ENCODE data around the gene FRRS1L. TPM values are rescaled to one million over a fixed set of nuclear protein-coding genes. Genes with fewer than 3 reads are reported as not detected.

Gene FRRS1L
- total RNA-seq, 2 donors from 2014 or later: not detected

DNA sequence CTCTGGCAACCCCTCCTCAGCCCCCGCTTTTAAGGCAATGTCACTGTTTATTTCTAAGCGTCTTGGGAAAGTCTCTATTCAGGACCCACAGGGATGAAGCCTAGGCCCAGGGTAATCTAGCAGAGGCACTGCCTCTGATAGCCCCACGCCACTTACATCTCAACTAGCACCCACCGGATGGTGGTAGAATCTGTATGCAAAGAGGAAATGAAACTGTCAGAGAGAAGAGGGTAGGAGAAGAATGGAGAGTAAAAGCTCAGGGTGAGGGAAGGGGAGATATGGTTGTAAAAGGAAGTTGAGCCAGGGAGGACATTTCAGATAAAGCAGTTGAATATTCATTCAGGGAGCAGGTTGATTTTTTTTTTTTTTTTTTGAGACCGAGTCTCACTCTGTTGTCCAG, 3.0 kb downstream of the FRRS1L start:
- H3K4me1 Mint-ChIP-seq (ENCODE audit: low read depth): peaks cover 11% of the 10 kb centered on the region
- no peak overlapping the region for H3K4me3 Mint-ChIP-seq
- no peak for ATAC-seq (replicated peaks in 1 of 2)
- H3K27me3 Mint-ChIP-seq (ENCODE audit: low read depth): peaks cover 63% of the 10 kb centered on the region
- DNase-seq: no peak
- H3K9me3 Mint-ChIP-seq: no peaks in the 10 kb centered on the region
- H3K27ac Mint-ChIP-seq: no peak overlapping the region
- peaks cover 0 to 6% of the 10 kb centered on the region in 2 donors for H3K36me3 Mint-ChIP-seq (ENCODE audit: insufficient read depth in 2 of 2)

DNA sequence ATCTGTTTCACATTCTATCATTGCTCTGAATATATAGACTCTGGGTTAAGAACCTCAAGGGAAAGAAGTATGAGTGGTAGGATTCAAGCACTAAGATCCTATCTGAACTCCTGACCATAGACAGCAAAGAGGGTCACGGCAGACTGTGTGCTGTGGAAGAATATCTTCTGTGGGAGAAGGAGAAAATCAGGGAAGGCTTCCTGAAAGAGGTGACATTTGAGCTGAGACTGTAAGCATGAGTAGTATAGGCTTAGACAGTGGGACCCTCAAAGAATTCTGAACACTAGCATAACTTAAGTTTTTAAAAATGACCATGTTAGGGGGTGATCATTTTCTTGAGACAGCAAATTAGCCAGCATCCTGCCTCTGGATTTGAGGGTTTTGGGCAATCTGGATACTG, 3.9 kb downstream of the FRRS1L start:
- peaks cover 11% of the 10 kb centered on the region for H3K4me1 Mint-ChIP-seq (ENCODE audit: low read depth)
- peaks cover 65% of the 10 kb centered on the region for H3K27me3 Mint-ChIP-seq (ENCODE audit: low read depth)
- ATAC-seq (replicated peaks in 1 of 2): no peak
- no peak overlapping the region for H3K4me3 Mint-ChIP-seq
- H3K36me3 Mint-ChIP-seq (ENCODE audit: insufficient read depth in 2 of 2): peaks cover 0 to 6% of the 10 kb centered on the region in 2 donors
- no peak for DNase-seq
- no peaks in the 10 kb centered on the region for H3K9me3 Mint-ChIP-seq
- H3K27ac Mint-ChIP-seq: no peak overlapping the region

GRCh38 chr9:109162677-109163076, 4.4 kb downstream of the FRRS1L start:
- H3K27me3 Mint-ChIP-seq (ENCODE audit: low read depth): peaks cover 64% of the 10 kb centered on the region
- H3K9me3 Mint-ChIP-seq: no peaks in the 10 kb centered on the region

GRCh38 chr9:109161471-109161870, 5.6 kb downstream of the FRRS1L start:
- DNase-seq (no peak), ATAC-seq (replicated peaks in 1 of 2) (no peak)
- no peaks in the 10 kb centered on the region for H3K4me1 Mint-ChIP-seq (ENCODE audit: low read depth)
- peaks cover 63% of the 10 kb centered on the region for H3K27me3 Mint-ChIP-seq (ENCODE audit: low read depth)
- no peak overlapping the region for H3K4me3 Mint-ChIP-seq
- no peaks in the 10 kb centered on the region for H3K9me3 Mint-ChIP-seq
- H3K27ac Mint-ChIP-seq: no peak overlapping the region
- H3K36me3 Mint-ChIP-seq (ENCODE audit: insufficient read depth in 2 of 2): peaks cover 0 to 5% of the 10 kb centered on the region in 2 donors

More at GRCh38 chr9:109162677-109163076, 4.4 kb downstream of the FRRS1L start:
- peaks cover 6% of the 10 kb centered on the region for H3K4me1 Mint-ChIP-seq (ENCODE audit: low read depth)
- no peak overlapping the region for H3K27ac Mint-ChIP-seq
- ATAC-seq (replicated peaks in 1 of 2) (no peak), DNase-seq (no peak)
- H3K4me3 Mint-ChIP-seq: no peak overlapping the region
- H3K36me3 Mint-ChIP-seq (ENCODE audit: insufficient read depth in 2 of 2): peaks cover 0 to 6% of the 10 kb centered on the region in 2 donors

- Mint-ChIP-seq H3K36me3 (ENCODE audit: insufficient read depth in 2 of 2) (no peaks in the 10 kb centered on the region), H3K4me1 (ENCODE audit: low read depth) (no peaks in the 10 kb centered on the region), H3K27ac (no peak overlapping the region), H3K9me3 (no peaks in the 10 kb centered on the region), H3K4me3 (no peak overlapping the region), H3K27me3 (ENCODE audit: low read depth) (peaks cover 45% of the 10 kb centered on the region)
- ATAC-seq (replicated peaks in 1 of 2) (no peak), DNase-seq (no peak)
Observed at GRCh38 chr9:109159583-109159982, 7.5 kb downstream of the FRRS1L start.

- peaks cover 36% of the 10 kb centered on the region for H3K27me3 Mint-ChIP-seq (ENCODE audit: low read depth)
- no peak for DNase-seq
- no peak for ATAC-seq (replicated peaks in 1 of 2)
- H3K4me1 Mint-ChIP-seq (ENCODE audit: low read depth): no peaks in the 10 kb centered on the region
- peaks cover 1 to 2% of the 10 kb centered on the region in 2 donors for H3K36me3 Mint-ChIP-seq (ENCODE audit: insufficient read depth in 2 of 2)
- no peak overlapping the region for H3K27ac Mint-ChIP-seq
- H3K9me3 Mint-ChIP-seq: peaks cover 2 to 4% of the 10 kb centered on the region in 2 donors
- H3K4me3 Mint-ChIP-seq: no peak overlapping the region
Observed at GRCh38 chr9:109158651-109159050, 8.4 kb downstream of the FRRS1L start.

DNA sequence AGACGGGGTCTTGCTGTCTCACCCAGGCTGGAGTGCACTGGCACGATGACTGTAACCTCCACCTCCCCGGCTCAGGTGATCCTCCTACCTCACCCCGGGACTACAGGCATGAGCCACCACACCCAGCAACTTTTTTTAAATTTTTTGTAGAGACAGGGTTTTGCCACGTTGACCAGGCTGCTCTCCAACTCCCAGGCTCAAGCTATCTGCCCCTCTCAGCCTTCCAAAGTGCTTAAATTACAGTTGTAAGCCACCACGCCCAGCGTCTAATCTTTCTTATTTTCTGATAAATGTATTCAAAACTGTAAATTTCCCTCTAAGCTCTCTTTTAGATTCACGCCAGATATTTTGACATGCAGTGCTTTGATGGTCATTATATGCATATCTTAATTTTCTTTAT, 10.3 kb downstream of the FRRS1L start:
- Mint-ChIP-seq H3K9me3 (peaks cover 2 to 4% of the 10 kb centered on the region in 2 donors), H3K4me1 (ENCODE audit: low read depth) (no peaks in the 10 kb centered on the region), H3K36me3 (ENCODE audit: insufficient read depth in 2 of 2) (peaks cover 2% of the 10 kb centered on the region in 2 donors), H3K4me3 (no peak overlapping the region), H3K27me3 (ENCODE audit: low read depth) (peaks cover 23% of the 10 kb centered on the region), H3K27ac (no peak overlapping the region)
- no peak for DNase-seq
- no peak for ATAC-seq (replicated peaks in 1 of 2)

GRCh38 chr9:109150925-109151545, 16.0 kb downstream of the FRRS1L start:
- DNase-seq: no peak
- ATAC-seq (replicated peaks in 1 of 2): no peak
- Mint-ChIP-seq H3K27me3 (ENCODE audit: low read depth) (peaks cover 7% of the 10 kb centered on the region), H3K27ac (no peak overlapping the region), H3K9me3 (peaks cover 2 to 4% of the 10 kb centered on the region in 2 donors), H3K36me3 (ENCODE audit: insufficient read depth in 2 of 2) (peaks cover 2% of the 10 kb centered on the region in 2 donors), H3K4me3 (no peak overlapping the region), H3K4me1 (ENCODE audit: low read depth) (no peaks in the 10 kb centered on the region)

GRCh38 chr9:109149722-109150121, 17.3 kb downstream of the FRRS1L start:
- Mint-ChIP-seq H3K36me3 (ENCODE audit: insufficient read depth in 2 of 2) (peaks cover 2% of the 10 kb centered on the region in 2 donors), H3K27ac (no peak overlapping the region), H3K4me3 (no peak overlapping the region), H3K9me3 (peaks cover 2 to 4% of the 10 kb centered on the region in 2 donors), H3K27me3 (ENCODE audit: low read depth) (peaks cover 7% of the 10 kb centered on the region), H3K4me1 (ENCODE audit: low read depth) (no peaks in the 10 kb centered on the region)
- ATAC-seq (replicated peaks in 1 of 2) (no peak), DNase-seq (no peak)

DNA sequence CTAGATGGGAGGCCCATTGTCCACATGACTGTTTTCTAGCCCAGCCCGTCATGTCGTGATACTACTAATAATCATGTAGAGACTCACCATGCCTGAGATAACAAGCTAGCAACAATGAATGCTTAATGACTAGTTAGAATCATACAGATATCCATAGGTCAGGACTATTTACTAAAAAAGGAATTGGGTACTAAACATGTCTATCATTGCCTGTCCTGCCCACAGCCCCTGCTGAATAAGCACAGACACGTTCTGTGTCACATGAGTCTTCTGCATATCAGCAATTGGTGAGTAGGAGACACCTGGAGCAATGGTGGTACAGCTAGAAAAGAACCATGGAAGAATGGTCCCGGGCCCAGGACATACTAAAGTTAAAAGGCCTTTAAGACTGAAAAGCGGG, 18.0 kb downstream of the FRRS1L start:
- no peak for ATAC-seq (replicated peaks in 1 of 2)
- Mint-ChIP-seq H3K27me3 (ENCODE audit: low read depth) (peaks cover 7% of the 10 kb centered on the region), H3K36me3 (ENCODE audit: insufficient read depth in 2 of 2) (peaks cover under 1 to 2% of the 10 kb centered on the region in 2 donors), H3K4me1 (ENCODE audit: low read depth) (peaks cover under 1% of the 10 kb centered on the region), H3K27ac (no peak overlapping the region), H3K4me3 (no peak overlapping the region), H3K9me3 (peaks cover under 1 to 2% of the 10 kb centered on the region in 2 donors)
- no peak for DNase-seq

DNA sequence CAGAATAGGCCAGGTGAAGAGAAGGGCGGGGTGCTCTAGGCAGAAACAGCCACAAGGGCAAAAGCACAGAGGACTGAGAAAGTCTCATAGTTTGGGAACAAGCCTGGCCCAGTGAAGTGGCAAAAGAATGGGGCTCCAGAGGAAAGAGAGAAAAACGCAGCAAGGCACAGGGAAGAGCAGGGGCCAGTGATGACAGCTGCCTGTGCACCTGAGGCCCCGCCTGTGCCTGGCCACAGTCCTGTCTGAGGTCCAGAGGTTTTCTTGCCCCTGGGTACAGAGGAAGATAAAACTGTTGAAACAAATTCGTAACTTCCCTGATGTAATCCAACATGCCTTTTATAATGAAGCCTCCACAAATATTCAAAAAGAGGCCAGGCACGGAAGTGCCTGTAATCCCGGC, 22.0 kb downstream of the FRRS1L start:
- peaks cover 5% of the 10 kb centered on the region for H3K4me1 Mint-ChIP-seq (ENCODE audit: low read depth)
- no peak for ATAC-seq (replicated peaks in 1 of 2)
- DNase-seq: no peak
- no peak overlapping the region for H3K4me3 Mint-ChIP-seq
- no peaks in the 10 kb centered on the region for H3K9me3 Mint-ChIP-seq
- H3K27me3 Mint-ChIP-seq (ENCODE audit: low read depth): peaks cover 7% of the 10 kb centered on the region
- H3K36me3 Mint-ChIP-seq (ENCODE audit: insufficient read depth in 2 of 2): no peaks in the 10 kb centered on the region
- no peak overlapping the region for H3K27ac Mint-ChIP-seq

DNA sequence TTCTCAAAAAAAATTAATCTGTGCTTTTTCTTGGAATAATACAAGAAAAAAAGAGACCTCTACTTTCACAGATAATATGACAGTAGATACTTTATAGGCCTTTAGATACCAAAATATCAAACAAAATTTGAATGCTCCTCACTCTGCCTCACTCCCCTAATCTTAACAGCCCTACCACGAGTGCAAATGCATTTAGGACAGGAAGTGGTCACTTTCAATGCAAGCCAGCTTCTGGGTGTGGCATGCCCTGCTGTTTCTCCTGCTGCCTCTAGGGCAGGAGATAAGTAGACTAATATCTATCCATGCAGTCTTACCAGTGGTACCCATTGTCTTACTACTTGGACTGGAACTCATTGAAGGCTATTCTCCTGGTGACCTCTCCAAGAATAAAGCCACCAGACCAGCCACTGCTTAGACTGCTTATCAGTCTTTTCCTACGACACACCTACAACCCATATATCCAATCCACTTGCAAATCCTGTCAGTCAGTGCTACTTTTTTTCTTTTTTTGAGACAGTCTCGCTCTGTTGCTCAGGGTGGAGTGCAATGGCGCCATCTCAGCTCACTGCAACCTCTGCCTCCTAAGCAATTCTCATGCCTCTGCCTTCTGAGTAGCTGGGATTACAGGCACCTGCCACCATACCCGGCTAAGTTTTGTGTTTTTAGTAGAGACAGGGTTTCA, 23.0 kb downstream of the FRRS1L start:
- H3K4me1 Mint-ChIP-seq (ENCODE audit: low read depth): peaks cover 5% of the 10 kb centered on the region
- H3K4me3 Mint-ChIP-seq: no peak overlapping the region
- H3K27ac Mint-ChIP-seq: no peak overlapping the region
- DNase-seq (peak; percentile 15 to 22), ATAC-seq (replicated peaks in 1 of 2) (peak; percentile 68 to 71)
- peaks cover 7% of the 10 kb centered on the region for H3K27me3 Mint-ChIP-seq (ENCODE audit: low read depth)
- H3K9me3 Mint-ChIP-seq: no peaks in the 10 kb centered on the region
- no peaks in the 10 kb centered on the region for H3K36me3 Mint-ChIP-seq (ENCODE audit: insufficient read depth in 2 of 2)

- Mint-ChIP-seq H3K27ac (no peak overlapping the region), H3K36me3 (ENCODE audit: insufficient read depth in 2 of 2) (no peaks in the 10 kb centered on the region), H3K27me3 (ENCODE audit: low read depth) (no peaks in the 10 kb centered on the region), H3K9me3 (no peaks in the 10 kb centered on the region), H3K4me1 (ENCODE audit: low read depth) (peaks cover 5% of the 10 kb centered on the region), H3K4me3 (no peak overlapping the region)
- DNase-seq (no peak), ATAC-seq (replicated peaks in 1 of 2) (no peak)
Observed at GRCh38 chr9:109141375-109141774, 25.7 kb downstream of the FRRS1L start.

GRCh38 chr9:109139851-109140250, 27.2 kb downstream of the FRRS1L start:
- no peak overlapping the region for H3K4me3 Mint-ChIP-seq
- H3K27ac Mint-ChIP-seq: no peak overlapping the region
- peaks cover 5% of the 10 kb centered on the region for H3K4me1 Mint-ChIP-seq (ENCODE audit: low read depth)
- ATAC-seq (replicated peaks in 1 of 2): no peak
- H3K27me3 Mint-ChIP-seq (ENCODE audit: low read depth): no peaks in the 10 kb centered on the region
- H3K9me3 Mint-ChIP-seq: no peaks in the 10 kb centered on the region
- no peak for DNase-seq
- H3K36me3 Mint-ChIP-seq (ENCODE audit: insufficient read depth in 2 of 2): no peaks in the 10 kb centered on the region

Measured in activated T-cell treated with anti-CD3 and anti-CD28 coated beads, Interleukin-2, amount 50 U/mL, for 72 hours (primary cell).